H9 (cell line): ENCODE results near the gene NPAS2. TPM values are rescaled to one million over a fixed set of nuclear protein-coding genes. Genes with fewer than 3 reads are reported as not detected.

Experiments used
- DNase-seq: peaks from one replicate; pipeline ENCODE4 v3.0.0-alpha.2; 2017
- H2AFZ ChIP-seq: one replicate; pipeline ENCODE4 v1.6.1; 2013; ENCODE audit warnings: mild to moderate bottlenecking, low read length, control low read depth, moderate library complexity
- H2AK5ac ChIP-seq: 2 replicates; pipeline ENCODE4 v1.6.1; 2013; ENCODE audit warnings: low read length, control low read depth, mixed read lengths; ENCODE audit not compliant: insufficient read length
- H2BK120ac ChIP-seq: one replicate; pipeline ENCODE4 v1.6.1; 2013; ENCODE audit warnings: low read depth, mild to moderate bottlenecking, low read length, control low read depth, inconsistent platforms; ENCODE audit not compliant: poor library complexity, severe bottlenecking
- H2BK12ac ChIP-seq: 2 replicates; pipeline ENCODE4 v1.6.1; 2013; ENCODE audit warnings: low read length, control low read depth, mixed read lengths, low read depth; ENCODE audit not compliant: insufficient read length
- H2BK15ac ChIP-seq: 2 replicates; pipeline ENCODE4 v1.6.1; 2013; ENCODE audit warnings: low read depth, low read length, control low read depth
- H2BK20ac ChIP-seq: one replicate; pipeline ENCODE4 v1.6.1; 2013; ENCODE audit warnings: low read depth, mild to moderate bottlenecking, low read length, control low read depth, inconsistent platforms; ENCODE audit not compliant: poor library complexity, severe bottlenecking
- H2BK5ac ChIP-seq: 2 replicates; pipeline ENCODE4 v1.6.1; 2013; ENCODE audit warnings: low read length, control low read depth, mixed read lengths; ENCODE audit not compliant: insufficient read length
- H3K14ac ChIP-seq: 2 replicates; pipeline ENCODE4 v1.6.1; 2013; ENCODE audit warnings: low read length, control low read depth; ENCODE audit not compliant: insufficient read depth
- H3K18ac ChIP-seq: 2 replicates; pipeline ENCODE4 v1.6.1; 2013; ENCODE audit warnings: low read depth, mild to moderate bottlenecking, mixed read lengths, low read length, control low read depth; ENCODE audit not compliant: insufficient read length
- H3K23ac ChIP-seq: 2 replicates; pipeline ENCODE4 v1.6.1; 2013; ENCODE audit warnings: low read length, control low read depth, mixed read lengths, low read depth; ENCODE audit not compliant: insufficient read length
- H3K23me2 ChIP-seq: 2 replicates; pipeline ENCODE4 v1.6.1; 2013; ENCODE audit warnings: low read depth, mild to moderate bottlenecking, mixed read lengths, low read length, control low read depth; ENCODE audit not compliant: insufficient read length, poor library complexity, severe bottlenecking
- H3K27ac ChIP-seq: 2 replicates; pipeline ENCODE4 v1.5.1; 2013; ENCODE audit warnings: low read length, control low read depth, mixed read lengths, low read depth; ENCODE audit not compliant: insufficient read length
- H3K27me3 ChIP-seq: 2 replicates; pipeline ENCODE4 v1.6.1; 2013; ENCODE audit warnings: low read length, control low read depth, inconsistent platforms; ENCODE audit not compliant: insufficient read depth
- H3K4ac ChIP-seq: 2 replicates; pipeline ENCODE4 v1.6.1; 2013; ENCODE audit warnings: low read depth, mild to moderate bottlenecking, control low read depth, inconsistent platforms, low read length, moderate library complexity
- H3K4me1 ChIP-seq: 2 replicates; pipeline ENCODE4 v1.6.1; 2013; ENCODE audit warnings: low read length, control low read depth, inconsistent platforms; ENCODE audit not compliant: insufficient read depth
- H3K4me2 ChIP-seq: 2 replicates; pipeline ENCODE4 v1.6.1; 2013; ENCODE audit warnings: low read length, control low read depth, mixed read lengths; ENCODE audit not compliant: insufficient read length, insufficient read depth
- H3K56ac ChIP-seq: 2 replicates; pipeline ENCODE4 v1.6.1; 2013; ENCODE audit warnings: low read depth, mild to moderate bottlenecking, mixed read lengths, low read length, control low read depth; ENCODE audit not compliant: insufficient read length
- H3K79me1 ChIP-seq: 2 replicates; pipeline ENCODE4 v1.6.1; 2013; ENCODE audit warnings: low read depth, mild to moderate bottlenecking, moderate library complexity, low read length, control low read depth, inconsistent platforms; ENCODE audit not compliant: insufficient read depth, poor library complexity, severe bottlenecking
- H3K79me2 ChIP-seq: 2 replicates; pipeline ENCODE4 v1.6.1; 2013; ENCODE audit warnings: low read length, control low read depth, inconsistent platforms; ENCODE audit not compliant: insufficient read depth
- H3K9ac ChIP-seq: 2 replicates; pipeline ENCODE4 v1.6.1; 2013; ENCODE audit warnings: low read length, control low read depth, mixed read lengths; ENCODE audit not compliant: insufficient read length; ENCODE audit errors: extremely low read depth
- H3K9me3 ChIP-seq: one replicate; pipeline ENCODE4 v1.6.1; 2013; ENCODE audit warnings: low read depth, low read length, inconsistent platforms; ENCODE audit not compliant: control insufficient read depth
- H3T11ph ChIP-seq: one replicate; pipeline ENCODE4 v1.6.1; 2013; ENCODE audit warnings: mild to moderate bottlenecking, low read length, control low read depth, inconsistent platforms
- H4K20me1 ChIP-seq: one replicate; pipeline ENCODE4 v1.6.1; 2013; ENCODE audit not compliant: control insufficient read depth, insufficient read length, insufficient read depth
- H4K5ac ChIP-seq: 2 replicates; pipeline ENCODE4 v1.6.1; 2013; ENCODE audit warnings: low read depth, mild to moderate bottlenecking, mixed read lengths, low read length, control low read depth; ENCODE audit not compliant: insufficient read length
- H4K8ac ChIP-seq: replicated peaks from 2 replicates; pipeline ENCODE4 v1.6.1; 2013; ENCODE audit warnings: low read length, control low read depth, mixed read lengths, low read depth; ENCODE audit not compliant: insufficient read length
- H4K91ac ChIP-seq: 2 replicates; pipeline ENCODE4 v1.6.1; 2013; ENCODE audit warnings: low read depth, mild to moderate bottlenecking, moderate library complexity, mixed read lengths, low read length, control low read depth; ENCODE audit not compliant: insufficient read length
- H3K27ac Mint-ChIP-seq, 3 experiments: 2 replicates in 2 of 3; 3 replicates in 1 of 3; pipeline ENCODE4 v1.8.0; 2020 to 2021; ENCODE audit warnings: mixed read lengths in 3 of 3, mild to moderate bottlenecking in 1 of 3, moderate library complexity in 1 of 3
- H3K27me3 Mint-ChIP-seq: 2 replicates; pipeline ENCODE4 v1.8.0; 2021; ENCODE audit warnings: low read depth, mild to moderate bottlenecking, moderate library complexity, mixed read lengths
- H3K36me3 Mint-ChIP-seq, 3 experiments: 2 replicates in 2 of 3; 3 replicates in 1 of 3; pipeline ENCODE4 v1.8.0; 2020 to 2021; ENCODE audit warnings: low read depth in 3 of 3, mixed read lengths in 3 of 3; ENCODE audit not compliant: insufficient read depth in 1 of 3
- H3K4me1 Mint-ChIP-seq, 2 experiments: 2 replicates each; pipeline ENCODE4 v1.8.0; 2020; ENCODE audit warnings: mixed read lengths in 2 of 2
- H3K4me3 Mint-ChIP-seq, 2 experiments: 2 replicates in 1 of 2; 3 replicates in 1 of 2; pipeline ENCODE4 v1.8.0; 2020 to 2021; ENCODE audit warnings: mild to moderate bottlenecking in 2 of 2, mixed read lengths in 2 of 2, moderate library complexity in 1 of 2
- H3K9me3 Mint-ChIP-seq, 2 experiments: 2 replicates in 1 of 2; 3 replicates in 1 of 2; pipeline ENCODE4 v1.8.0; 2020; ENCODE audit warnings: mild to moderate bottlenecking in 2 of 2, mixed read lengths in 2 of 2, moderate library complexity in 1 of 2
- WGBS: extraction: QIAGEN DNeasy Blood & Tissue Kit; methylation state at CpG from one replicate; pipeline ENCODE4 v1.1.7; 2013; ENCODE audit warnings: missing lambda C conversion rate, low lambda C conversion rate, mixed read lengths; ENCODE audit not compliant: insufficient read length; ENCODE audit errors: extremely low coverage; 5-methylcytosine and 5-hydroxymethylcytosine counted together
- total RNA-seq: library from RNA; stranded (reverse); gene quantifications from 2 replicates; pipeline ENCODE4 v1.2.1, GENCODE V29; 2021
- TF ChIP-seq, protein P1 (sequence below): fragments of 200-600 bp; sonication (generic); conservative IDR thresholded peaks from 3 replicates; pipeline ENCODE4 v1.8.0; 2021; ENCODE audit warnings: antibody characterized with exemption, mild to moderate bottlenecking

NPAS2 gene
- total RNA-seq, 1 experiment from 2014 or later = 1.3 TPM

- no CpG with 5 or more reads among the region's 6 CpGs for WGBS
- H2BK15ac ChIP-seq = no peak overlapping the region; the same call in 1 of the 2 replicates
- H3K4me1 ChIP-seq = peaks cover 13% of the 10 kb centered on the region; the same call in 1 of the 2 replicates
- H3K18ac ChIP-seq = no peak overlapping the region
- Mint-ChIP-seq H3K27me3 (no peaks in the 10 kb centered on the region; the same call in 1 of the 2 replicates), H3K9me3 (no peaks in the 10 kb centered on the region), H3K36me3 (no peaks in the 10 kb centered on the region), H3K27ac (peak overlapping the region in 1 of 3 experiments; percentile 72; a peak in 2 of 7 replicates), H3K4me1 (peaks cover 42 to 43% of the 10 kb centered on the region in 2 experiments), H3K4me3 (no peak overlapping the region)
- H2BK5ac ChIP-seq = no peak overlapping the region
- H3K27ac ChIP-seq = no peak overlapping the region
- no peak overlapping the region for H3T11ph ChIP-seq
- TF ChIP-seq, protein P1, sequence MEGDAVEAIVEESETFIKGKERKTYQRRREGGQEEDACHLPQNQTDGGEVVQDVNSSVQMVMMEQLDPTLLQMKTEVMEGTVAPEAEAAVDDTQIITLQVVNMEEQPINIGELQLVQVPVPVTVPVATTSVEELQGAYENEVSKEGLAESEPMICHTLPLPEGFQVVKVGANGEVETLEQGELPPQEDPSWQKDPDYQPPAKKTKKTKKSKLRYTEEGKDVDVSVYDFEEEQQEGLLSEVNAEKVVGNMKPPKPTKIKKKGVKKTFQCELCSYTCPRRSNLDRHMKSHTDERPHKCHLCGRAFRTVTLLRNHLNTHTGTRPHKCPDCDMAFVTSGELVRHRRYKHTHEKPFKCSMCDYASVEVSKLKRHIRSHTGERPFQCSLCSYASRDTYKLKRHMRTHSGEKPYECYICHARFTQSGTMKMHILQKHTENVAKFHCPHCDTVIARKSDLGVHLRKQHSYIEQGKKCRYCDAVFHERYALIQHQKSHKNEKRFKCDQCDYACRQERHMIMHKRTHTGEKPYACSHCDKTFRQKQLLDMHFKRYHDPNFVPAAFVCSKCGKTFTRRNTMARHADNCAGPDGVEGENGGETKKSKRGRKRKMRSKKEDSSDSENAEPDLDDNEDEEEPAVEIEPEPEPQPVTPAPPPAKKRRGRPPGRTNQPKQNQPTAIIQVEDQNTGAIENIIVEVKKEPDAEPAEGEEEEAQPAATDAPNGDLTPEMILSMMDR = no peak
- H2AK5ac ChIP-seq = no peak overlapping the region
- H3K27me3 ChIP-seq = no peaks in the 10 kb centered on the region
- H2BK20ac ChIP-seq = no peak overlapping the region
- no peaks in the 10 kb centered on the region for H3K79me1 ChIP-seq
- no peak overlapping the region for H2BK120ac ChIP-seq
- H4K20me1 ChIP-seq = no peaks in the 10 kb centered on the region
- H3K23me2 ChIP-seq = no peaks in the 10 kb centered on the region
- H3K79me2 ChIP-seq = no peaks in the 10 kb centered on the region
- no peak overlapping the region for H4K91ac ChIP-seq
- no peaks in the 10 kb centered on the region for H3K9me3 ChIP-seq
- H3K4me2 ChIP-seq = no peak overlapping the region
- no peak overlapping the region for H2BK12ac ChIP-seq
- H4K8ac ChIP-seq = no peak overlapping the region
- H2AFZ ChIP-seq = no peak overlapping the region
- H3K23ac ChIP-seq = no peak overlapping the region
- no peak overlapping the region for H3K4ac ChIP-seq
- no peak for DNase-seq
- H3K9ac ChIP-seq = no peak overlapping the region
- no peak overlapping the region for H3K56ac ChIP-seq
- no peak overlapping the region for H4K5ac ChIP-seq
- H3K14ac ChIP-seq = no peak overlapping the region
Observed at GRCh38 chr2:100889286-100889685, 69.3 kb downstream of the NPAS2 start.
